BLaER1 (cell line): Measurements from ENCODE around the gene SORCS2.

Source experiments
- H3K27ac ChIP-seq: shearing (Covaris generic); formaldehyde crosslinking; 2 replicates; pipeline ENCODE4 v1.8.1; 2022
- H3K27me3 ChIP-seq: shearing (Covaris generic); formaldehyde crosslinking; 2 replicates; pipeline ENCODE4 v1.8.1; 2022
- H3K36me3 ChIP-seq: shearing (Covaris generic); formaldehyde crosslinking; 2 replicates; pipeline ENCODE4 v1.8.1; 2022
- H3K4me1 ChIP-seq: shearing (Covaris generic); formaldehyde crosslinking; 2 replicates; pipeline ENCODE4 v1.8.1; 2022
- H3K4me2 ChIP-seq: shearing (Covaris generic); formaldehyde crosslinking; 2 replicates; pipeline ENCODE4 v1.8.1; 2022
- H3K4me3 ChIP-seq: shearing (Covaris generic); formaldehyde crosslinking; 2 replicates; pipeline ENCODE4 v1.8.1; 2022
- H3K9ac ChIP-seq: shearing (Covaris generic); formaldehyde crosslinking; 2 replicates; pipeline ENCODE4 v1.8.1; 2022
- H3K9me3 ChIP-seq: shearing (Covaris generic); formaldehyde crosslinking; 2 replicates; pipeline ENCODE4 v1.8.1; 2022
- H4K20me1 ChIP-seq: shearing (Covaris generic); formaldehyde crosslinking; 2 replicates; pipeline ENCODE4 v1.8.1; 2022
- Cebpa-rat ChIP-seq: shearing (Covaris generic); IDR thresholded peaks from 2 replicates; pipeline ENCODE4 v1.8.1; 2022

The SORCS2 gene

GRCh38 chr4:7733801-7734650 is 541.7 kb downstream of the SORCS2 start:
- no peak overlapping the region for H3K27ac ChIP-seq
- H3K4me3 ChIP-seq: no peak overlapping the region
- no peak for TF ChIP-seq Cebpa-rat

DNA sequence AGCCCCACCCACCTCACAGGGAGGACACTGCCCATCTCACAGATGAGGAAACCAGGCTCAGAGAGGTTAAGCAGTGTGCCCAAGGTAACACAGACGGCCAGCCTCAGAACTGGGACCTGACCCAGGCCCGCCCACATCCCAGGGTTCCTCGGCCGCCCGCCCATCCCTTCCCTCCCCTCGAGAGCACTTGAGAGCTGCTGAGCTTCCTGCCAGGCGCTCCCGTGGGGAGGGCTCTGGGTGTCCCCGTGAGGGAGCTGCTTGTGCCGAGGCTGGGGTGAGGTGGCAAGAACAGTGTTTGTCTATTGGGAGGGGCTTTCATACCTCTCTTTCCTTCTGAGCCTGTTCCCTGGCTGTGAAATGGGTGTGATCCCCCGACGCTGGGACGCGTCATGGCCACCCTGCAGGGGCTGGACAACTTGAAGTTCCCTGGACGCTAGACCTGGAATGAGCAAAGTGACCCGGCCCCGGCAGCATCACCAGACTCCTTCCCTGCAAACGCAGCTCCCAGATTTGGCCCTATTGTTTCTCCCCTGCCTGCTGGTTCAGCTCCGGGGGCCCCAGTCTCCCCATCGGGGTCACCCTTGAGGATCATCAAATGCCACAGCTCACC is 542.4 kb downstream of the SORCS2 start:
- Histone ChIP-seq H3K4me1 (peaks cover 52% of the 10 kb centered on the region), H3K4me2 (peak overlapping the region; percentile 28), H3K9me3 (no peaks in the 10 kb centered on the region), H3K4me3 (no peak overlapping the region), H3K27ac (no peak overlapping the region), H3K27me3 (no peaks in the 10 kb centered on the region), H4K20me1 (no peaks in the 10 kb centered on the region), H3K36me3 (peaks cover 13% of the 10 kb centered on the region; the same call in 1 of the 2 replicates), H3K9ac (no peak overlapping the region)
- TF ChIP-seq Cebpa-rat: no peak

More at GRCh38 chr4:7733801-7734650, 541.7 kb downstream of the SORCS2 start:
- H3K36me3 ChIP-seq: peaks cover 21% of the 10 kb centered on the region; the same call in 1 of the 2 replicates
- H4K20me1 ChIP-seq: no peaks in the 10 kb centered on the region
- peaks cover 46% of the 10 kb centered on the region for H3K4me1 ChIP-seq
- no peaks in the 10 kb centered on the region for H3K9me3 ChIP-seq
- H3K9ac ChIP-seq: no peak overlapping the region
- no peaks in the 10 kb centered on the region for H3K27me3 ChIP-seq
- H3K4me2 ChIP-seq: peak overlapping the region; percentile 28

GRCh38 chr4:7735395-7735794 is 543.1 kb downstream of the SORCS2 start:
- no peaks in the 10 kb centered on the region for H3K27me3 ChIP-seq

GRCh38 chr4:7735961-7736360 is 543.6 kb downstream of the SORCS2 start:
- no peak for TF ChIP-seq Cebpa-rat
- Histone ChIP-seq H3K9me3 (no peaks in the 10 kb centered on the region), H3K27ac (no peak overlapping the region), H3K4me2 (peak overlapping the region; percentile 46), H3K4me3 (no peak overlapping the region), H3K9ac (no peak overlapping the region), H3K27me3 (no peaks in the 10 kb centered on the region), H4K20me1 (no peaks in the 10 kb centered on the region), H3K36me3 (peaks cover 12% of the 10 kb centered on the region; the same call in 1 of the 2 replicates), H3K4me1 (peaks cover 57% of the 10 kb centered on the region)

More at GRCh38 chr4:7735395-7735794, 543.1 kb downstream of the SORCS2 start:
- Histone ChIP-seq H3K9me3 (no peaks in the 10 kb centered on the region), H3K36me3 (peaks cover 12% of the 10 kb centered on the region; the same call in 1 of the 2 replicates), H4K20me1 (no peaks in the 10 kb centered on the region), H3K27ac (no peak overlapping the region), H3K4me1 (peaks cover 57% of the 10 kb centered on the region), H3K9ac (no peak overlapping the region), H3K4me2 (peak overlapping the region; percentile 46), H3K4me3 (no peak overlapping the region)
- no peak for TF ChIP-seq Cebpa-rat

- Histone ChIP-seq H3K9me3 (no peaks in the 10 kb centered on the region), H3K27me3 (no peaks in the 10 kb centered on the region), H4K20me1 (no peaks in the 10 kb centered on the region), H3K36me3 (peaks cover 12% of the 10 kb centered on the region; the same call in 1 of the 2 replicates), H3K4me3 (no peak overlapping the region), H3K27ac (no peak overlapping the region), H3K9ac (no peak overlapping the region), H3K4me2 (peak overlapping the region; percentile 46), H3K4me1 (peaks cover 57% of the 10 kb centered on the region)
- TF ChIP-seq Cebpa-rat: no peak
Measured at GRCh38 chr4:7736436-7737267, 544.3 kb downstream of the SORCS2 start.

DNA sequence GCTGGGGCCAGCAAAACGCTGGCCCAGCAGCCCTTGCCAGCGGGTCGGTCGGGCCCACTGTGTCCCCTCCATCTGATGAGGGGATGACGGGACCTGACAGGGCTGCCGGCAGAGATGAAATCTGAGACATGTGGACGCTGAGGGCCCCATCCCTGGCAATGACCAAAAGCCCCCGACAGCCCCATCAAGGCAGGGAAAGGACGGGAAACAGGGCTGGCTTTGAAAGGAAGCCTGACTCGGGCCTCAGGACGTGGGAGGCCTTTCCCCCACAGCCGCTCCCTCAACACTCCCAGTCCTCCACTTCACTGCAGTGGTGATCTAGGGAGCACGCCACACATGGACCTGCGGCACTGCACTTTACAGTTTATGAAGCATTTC is 544.9 kb downstream of the SORCS2 start:
- no peak overlapping the region for H3K4me3 ChIP-seq
- no peaks in the 10 kb centered on the region for H3K9me3 ChIP-seq
- TF ChIP-seq Cebpa-rat: no peak
- no peaks in the 10 kb centered on the region for H3K27me3 ChIP-seq
- H4K20me1 ChIP-seq: no peaks in the 10 kb centered on the region
- H3K27ac ChIP-seq: no peak overlapping the region
- no peak overlapping the region for H3K9ac ChIP-seq
- no peak overlapping the region for H3K4me2 ChIP-seq
- H3K4me1 ChIP-seq: peaks cover 57% of the 10 kb centered on the region
- peaks cover 12% of the 10 kb centered on the region; the same call in 1 of the 2 replicates for H3K36me3 ChIP-seq

DNA sequence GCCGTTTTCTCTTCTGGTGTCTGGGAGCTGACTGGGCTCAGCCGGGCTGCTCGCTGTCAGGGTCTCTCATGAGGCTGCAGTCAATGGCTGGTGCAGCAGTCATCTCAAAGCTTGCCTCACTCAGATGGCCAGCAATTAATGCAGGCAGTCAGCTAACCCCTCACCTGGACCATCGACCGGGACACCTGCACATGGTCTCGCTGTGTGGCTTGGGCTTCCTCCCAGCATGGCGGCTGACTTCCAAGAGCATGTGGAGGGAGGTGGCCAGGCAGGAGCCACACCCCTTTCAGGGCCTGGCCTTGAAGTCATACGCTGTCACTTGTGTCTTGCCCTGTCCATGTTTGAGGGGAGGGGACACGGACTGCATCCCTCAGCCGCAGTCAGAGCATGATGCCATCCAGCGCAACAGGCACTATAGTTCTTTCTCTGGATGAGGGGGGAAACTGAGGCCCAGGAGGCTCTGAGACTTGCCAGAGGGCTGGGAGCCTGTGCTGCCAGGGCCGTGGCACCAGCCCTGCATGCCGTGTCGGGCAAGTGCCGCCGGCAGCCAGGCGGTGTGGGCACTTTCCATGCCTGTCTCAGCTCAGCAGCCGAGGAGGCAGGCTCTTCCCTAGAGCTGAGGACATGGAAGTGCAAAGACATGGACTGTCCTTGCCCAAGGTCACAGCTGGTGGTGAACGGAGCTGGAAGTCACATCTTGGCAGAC is 545.6 kb downstream of the SORCS2 start:
- no peaks in the 10 kb centered on the region for H3K27me3 ChIP-seq
- no peaks in the 10 kb centered on the region for H3K9me3 ChIP-seq
- H4K20me1 ChIP-seq: no peaks in the 10 kb centered on the region
- H3K9ac ChIP-seq: no peak overlapping the region
- TF ChIP-seq Cebpa-rat: no peak
- peak overlapping the region; percentile 33; the same call in 1 of the 2 replicates for H3K4me2 ChIP-seq
- H3K27ac ChIP-seq: no peak overlapping the region
- peaks cover 57% of the 10 kb centered on the region for H3K4me1 ChIP-seq
- no peak overlapping the region for H3K4me3 ChIP-seq
- H3K36me3 ChIP-seq: peaks cover 12% of the 10 kb centered on the region; the same call in 1 of the 2 replicates

DNA sequence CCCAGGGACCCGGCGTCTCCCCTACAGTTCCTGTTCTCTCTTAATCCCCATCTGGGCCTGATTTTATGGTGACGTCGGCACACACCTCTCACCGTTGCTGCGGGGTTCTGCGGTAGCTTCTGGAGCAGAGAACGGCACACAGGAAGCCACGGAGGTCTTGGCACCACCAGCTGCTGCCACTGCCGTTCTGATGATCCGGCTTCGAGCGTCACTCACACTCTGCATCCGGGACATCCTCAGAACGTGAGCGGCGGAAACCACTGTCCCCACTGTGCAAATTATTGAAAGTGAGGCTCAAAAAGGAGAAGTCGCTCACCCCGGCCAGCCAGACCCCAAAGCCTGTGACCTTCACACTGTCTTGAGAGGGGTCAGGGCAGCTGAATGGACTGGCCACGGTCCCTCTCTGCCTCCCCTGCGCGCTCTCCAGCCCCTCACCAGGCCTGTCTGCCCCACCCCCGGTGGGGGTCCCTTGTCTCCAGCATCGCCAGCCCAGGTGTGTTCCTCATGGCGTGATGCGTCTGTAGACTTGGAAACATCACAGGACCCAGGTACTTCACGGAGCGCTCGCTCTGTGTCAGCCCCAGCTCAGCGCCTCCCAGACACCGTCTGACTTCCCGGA is 546.2 kb downstream of the SORCS2 start:
- no peak overlapping the region for H3K4me3 ChIP-seq
- no peak overlapping the region for H3K9ac ChIP-seq
- no peaks in the 10 kb centered on the region for H3K27me3 ChIP-seq
- no peaks in the 10 kb centered on the region for H3K9me3 ChIP-seq
- peak overlapping the region; percentile 33 for H3K4me2 ChIP-seq
- peaks cover 64% of the 10 kb centered on the region for H3K4me1 ChIP-seq
- H3K27ac ChIP-seq: no peak overlapping the region
- H3K36me3 ChIP-seq: peaks cover 12% of the 10 kb centered on the region; the same call in 1 of the 2 replicates
- no peak for TF ChIP-seq Cebpa-rat
- no peaks in the 10 kb centered on the region for H4K20me1 ChIP-seq
